ENCODE measurements around the gene ESRRB. TPM values are rescaled to one million over a fixed set of nuclear protein-coding genes. Genes with fewer than 3 reads are reported as not detected.

ESRRB gene
- total RNA-seq, 1 donor from 2014 or later: 0.11 TPM

- Mint-ChIP-seq H3K27me3 (peaks cover 9% of the 10 kb centered on the region), H3K4me3 (no peak overlapping the region), H3K9me3 (no peaks in the 10 kb centered on the region), H3K4me1 (no peaks in the 10 kb centered on the region), H3K27ac (no peak overlapping the region), H3K36me3 (ENCODE audit: low read depth) (no peaks in the 10 kb centered on the region)
- CTCF ChIA-PET: no interaction called here
- intact Hi-C loops (cut with micrococcal nuclease): no loop called here
- DNase-seq (no peak), ATAC-seq (ENCODE audit: low read depth) (no peak)
- TF ChIP-seq, protein P1, sequence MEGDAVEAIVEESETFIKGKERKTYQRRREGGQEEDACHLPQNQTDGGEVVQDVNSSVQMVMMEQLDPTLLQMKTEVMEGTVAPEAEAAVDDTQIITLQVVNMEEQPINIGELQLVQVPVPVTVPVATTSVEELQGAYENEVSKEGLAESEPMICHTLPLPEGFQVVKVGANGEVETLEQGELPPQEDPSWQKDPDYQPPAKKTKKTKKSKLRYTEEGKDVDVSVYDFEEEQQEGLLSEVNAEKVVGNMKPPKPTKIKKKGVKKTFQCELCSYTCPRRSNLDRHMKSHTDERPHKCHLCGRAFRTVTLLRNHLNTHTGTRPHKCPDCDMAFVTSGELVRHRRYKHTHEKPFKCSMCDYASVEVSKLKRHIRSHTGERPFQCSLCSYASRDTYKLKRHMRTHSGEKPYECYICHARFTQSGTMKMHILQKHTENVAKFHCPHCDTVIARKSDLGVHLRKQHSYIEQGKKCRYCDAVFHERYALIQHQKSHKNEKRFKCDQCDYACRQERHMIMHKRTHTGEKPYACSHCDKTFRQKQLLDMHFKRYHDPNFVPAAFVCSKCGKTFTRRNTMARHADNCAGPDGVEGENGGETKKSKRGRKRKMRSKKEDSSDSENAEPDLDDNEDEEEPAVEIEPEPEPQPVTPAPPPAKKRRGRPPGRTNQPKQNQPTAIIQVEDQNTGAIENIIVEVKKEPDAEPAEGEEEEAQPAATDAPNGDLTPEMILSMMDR (IDR thresholded peaks at IDR 0.05): no peak
- POLR2A ChIA-PET: no interaction called here
These were observed 110.4 kb downstream of the ESRRB start for GRCh38 chr14:76486251-76486743.

DNA sequence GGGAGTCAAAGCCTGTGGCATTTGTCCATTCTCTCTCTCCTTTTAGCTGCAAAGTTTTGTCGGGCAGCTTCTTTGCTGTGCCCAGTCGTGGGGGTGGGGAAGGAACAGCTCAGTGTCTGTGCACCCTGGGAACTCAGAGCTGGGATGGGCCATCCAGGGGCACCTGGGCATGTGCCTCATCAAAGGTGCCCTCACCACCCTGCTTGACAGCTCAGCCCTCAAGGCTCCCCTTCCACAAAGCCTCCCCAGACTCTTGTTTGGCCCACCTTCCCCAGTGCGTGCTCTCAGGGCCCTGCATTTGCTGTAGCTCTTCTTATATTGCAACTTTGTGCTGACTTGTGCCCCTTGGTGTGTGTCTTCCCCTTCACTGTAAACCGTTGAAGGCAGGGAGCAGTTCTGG lies 112.6 kb downstream of the ESRRB start:
- CTCF ChIA-PET: interaction anchor here (0.6 kb wide), 1 partner anchor 469 kb away, joined by 3 read pairs; no protein-coding TSS in a partner anchor
- Mint-ChIP-seq H3K4me3 (no peak overlapping the region), H3K27ac (no peak overlapping the region), H3K4me1 (no peaks in the 10 kb centered on the region), H3K27me3 (peaks cover 9% of the 10 kb centered on the region), H3K36me3 (ENCODE audit: low read depth) (no peaks in the 10 kb centered on the region), H3K9me3 (no peaks in the 10 kb centered on the region)
- no peak for DNase-seq
- no peak for ATAC-seq (ENCODE audit: low read depth)
- TF ChIP-seq, protein P1 (IDR thresholded peaks at IDR 0.05): no peak
- POLR2A ChIA-PET: no interaction called here
- intact Hi-C loops (cut with micrococcal nuclease): no loop called here

DNA sequence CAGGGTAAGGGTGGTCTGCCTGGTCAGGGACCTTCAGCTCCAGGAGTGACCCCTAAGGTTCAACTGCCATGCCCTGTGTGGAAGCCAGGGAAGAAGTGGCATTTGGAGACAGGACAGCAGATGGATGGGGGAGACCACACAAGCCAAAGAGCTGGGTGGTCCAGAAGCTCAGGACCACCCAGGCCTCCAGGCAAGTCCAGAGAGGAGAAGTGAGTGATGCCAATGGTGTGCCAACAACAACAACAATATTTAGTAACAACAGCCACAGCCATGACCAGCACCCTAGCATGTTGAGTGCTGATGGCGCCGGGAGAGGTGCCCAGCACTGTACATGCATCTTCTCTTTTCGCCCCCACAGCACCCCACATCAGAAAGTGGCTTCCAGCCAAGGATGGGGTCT lies 113.7 kb downstream of the ESRRB start:
- ATAC-seq (ENCODE audit: low read depth): no peak
- TF ChIP-seq, protein P1 (IDR thresholded peaks at IDR 0.05): no peak
- no peak overlapping the region for H3K4me3 Mint-ChIP-seq
- intact Hi-C loops (cut with micrococcal nuclease): no loop called here
- peaks cover 9% of the 10 kb centered on the region for H3K27me3 Mint-ChIP-seq
- H3K27ac Mint-ChIP-seq: no peak overlapping the region
- no peaks in the 10 kb centered on the region for H3K9me3 Mint-ChIP-seq
- H3K36me3 Mint-ChIP-seq (ENCODE audit: low read depth): no peaks in the 10 kb centered on the region
- ChIA-PET POLR2A (no interaction called here), CTCF (no interaction called here)
- H3K4me1 Mint-ChIP-seq: no peaks in the 10 kb centered on the region
- no peak for DNase-seq

DNA sequence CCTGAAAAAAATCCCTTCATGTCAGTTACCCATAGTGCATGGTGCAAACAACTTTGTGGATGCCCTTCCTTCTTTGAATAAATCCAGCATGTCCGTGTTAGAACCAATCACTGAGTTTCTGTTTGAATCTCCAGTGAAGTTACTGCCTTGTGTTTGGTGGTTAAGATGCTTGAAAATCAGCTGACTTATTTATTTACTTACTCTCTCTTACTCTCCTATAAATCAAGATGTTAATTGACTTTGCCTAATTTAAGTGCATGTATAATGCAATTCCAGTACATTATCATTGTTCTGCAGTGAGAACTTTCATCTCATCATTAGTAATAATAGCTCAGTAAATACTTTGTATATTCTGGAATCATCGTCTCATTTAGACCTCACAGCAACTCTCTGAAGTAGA lies 114.2 kb downstream of the ESRRB start:
- H3K4me1 Mint-ChIP-seq: no peaks in the 10 kb centered on the region
- ATAC-seq (ENCODE audit: low read depth): no peak
- no peak overlapping the region for H3K27ac Mint-ChIP-seq
- CTCF ChIA-PET: no interaction called here
- no peaks in the 10 kb centered on the region for H3K9me3 Mint-ChIP-seq
- no peak for DNase-seq
- TF ChIP-seq, protein P1 (IDR thresholded peaks at IDR 0.05): no peak
- H3K36me3 Mint-ChIP-seq (ENCODE audit: low read depth): no peaks in the 10 kb centered on the region
- peaks cover 9% of the 10 kb centered on the region for H3K27me3 Mint-ChIP-seq
- intact Hi-C loops (cut with micrococcal nuclease): no loop called here
- no peak overlapping the region for H3K4me3 Mint-ChIP-seq
- POLR2A ChIA-PET: no interaction called here

DNA sequence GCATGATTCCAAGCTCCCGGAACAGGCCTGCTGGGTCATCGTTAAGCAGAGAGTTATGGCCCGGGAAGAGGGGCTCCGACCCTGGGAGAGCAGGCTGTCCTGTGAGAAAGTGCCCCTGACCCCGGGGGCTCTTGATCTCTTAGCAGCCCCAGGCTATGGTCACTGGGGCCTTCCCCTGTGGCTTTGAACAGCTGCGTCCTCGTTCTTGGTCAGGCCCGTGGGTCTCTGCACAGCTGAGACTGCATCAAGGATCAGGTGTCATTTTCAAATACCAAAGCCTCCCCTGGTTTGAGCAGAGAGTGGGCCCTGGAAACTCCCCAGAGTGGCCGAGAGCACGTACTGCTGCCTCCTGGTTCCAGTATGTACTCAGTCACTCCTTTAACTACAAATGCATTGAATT lies 114.8 kb downstream of the ESRRB start:
- H3K4me3 Mint-ChIP-seq: no peak overlapping the region
- no peak for ATAC-seq (ENCODE audit: low read depth)
- no peaks in the 10 kb centered on the region for H3K4me1 Mint-ChIP-seq
- no peaks in the 10 kb centered on the region for H3K36me3 Mint-ChIP-seq (ENCODE audit: low read depth)
- H3K9me3 Mint-ChIP-seq: no peaks in the 10 kb centered on the region
- TF ChIP-seq, protein P1 (IDR thresholded peaks at IDR 0.05): no peak
- peaks cover 9% of the 10 kb centered on the region for H3K27me3 Mint-ChIP-seq
- no peak for DNase-seq
- CTCF ChIA-PET: no interaction called here
- POLR2A ChIA-PET: no interaction called here
- intact Hi-C loops (cut with micrococcal nuclease): no loop called here
- H3K27ac Mint-ChIP-seq: no peak overlapping the region
